HG02759 (cell line): ENCODE measurements around the gene GAPDHS.

Source experiments
- ATAC-seq: cut with Tn5 transposase; IDR thresholded peaks from one replicate; pipeline ENCODE4 v1.9.1; 2021; ENCODE audit warnings: mild to moderate bottlenecking, moderate library complexity; ENCODE audit not compliant: unreplicated experiment

Gene GAPDHS

GRCh38 chr19:35534803-35535480 lies 1.7 kb downstream of the GAPDHS start:
- ATAC-seq: no peak

- ATAC-seq: no peak
Observed at GRCh38 chr19:35539314-35539713, 6.1 kb downstream of the GAPDHS start.

GRCh38 chr19:35539850-35540249 lies 6.6 kb downstream of the GAPDHS start:
- no peak for ATAC-seq

- ATAC-seq: no peak
Observed at GRCh38 chr19:35540356-35540927, 7.2 kb downstream of the GAPDHS start.

- no peak for ATAC-seq
Observed at GRCh38 chr19:35542209-35542608, 9.0 kb downstream of the GAPDHS start.

- no peak for ATAC-seq
Observed at GRCh38 chr19:35543280-35544109, 10.2 kb downstream of the GAPDHS start.

- ATAC-seq: no peak
Observed at GRCh38 chr19:35544110-35544802, 11.0 kb downstream of the GAPDHS start.

- peak; percentile 86 for ATAC-seq
Observed at GRCh38 chr19:35545001-35545854, 12.0 kb downstream of the GAPDHS start, which contains the start of gene TMEM147. TMEM147 (plus strand) TSS chr19:35545626; CDS start chr19:35545740, 114 bp downstream.

- peak; percentile 52 for ATAC-seq
Observed at GRCh38 chr19:35545855-35546381, 12.7 kb downstream of the GAPDHS start.

- no peak for ATAC-seq
Observed at GRCh38 chr19:35546532-35546931, 13.3 kb downstream of the GAPDHS start.

GRCh38 chr19:35549174-35549788 lies 16.0 kb downstream of the GAPDHS start:
- no peak for ATAC-seq

- no peak for ATAC-seq
Observed at GRCh38 chr19:35549879-35550523, 16.7 kb downstream of the GAPDHS start.

- ATAC-seq: no peak
Observed at GRCh38 chr19:35551091-35551810, 18.0 kb downstream of the GAPDHS start.

- no peak for ATAC-seq
Observed at GRCh38 chr19:35552534-35553384, 19.5 kb downstream of the GAPDHS start.

- ATAC-seq: no peak
Observed at GRCh38 chr19:35553385-35554000, 20.2 kb downstream of the GAPDHS start.

GRCh38 chr19:35554076-35554475 lies 20.8 kb downstream of the GAPDHS start:
- no peak for ATAC-seq
